ENCODE results near the gene CUL5. TPM values are rescaled to one million over a fixed set of nuclear protein-coding genes. Genes with fewer than 3 reads are reported as not detected.
A peak's percentile ranks its signal among the peaks of the same experiment; 100 is the strongest.

CUL5 gene
- polyA plus RNA-seq, 1 of the 3 experiments (the other 2 are of a cell fraction), result 8.0 TPM

- no peak for TF ChIP-seq RCOR1 (IDR thresholded peaks at IDR 0.05; ENCODE audit: low read length)
- no peak for TF ChIP-seq IRF3 (IDR thresholded peaks at IDR 0.05; ENCODE audit: low read depth, low read length)
- TF ChIP-seq YY1 (IDR thresholded peaks at IDR 0.05; ENCODE audit: low read depth), result no peak
- TF ChIP-seq PBX3 (IDR thresholded peaks at IDR 0.05), result no peak
- TF ChIP-seq FOXJ3 (CRISPR knock-in tag; IDR thresholded peaks at IDR 0.05), result no peak
- no peak for TF ChIP-seq CHD2 (IDR thresholded peaks at IDR 0.05; ENCODE audit: low read length, partially characterized antibody)
- no peak for TF ChIP-seq JUND (IDR thresholded peaks at IDR 0.05)
- TF ChIP-seq RAD21 (IDR thresholded peaks at IDR 0.05; ENCODE audit: low read length), result peak; percentile 20; the same call in 1 of the 2 replicates
- no peak for TF ChIP-seq GABPA (IDR thresholded peaks at IDR 0.05; ENCODE audit: low read depth)
- TF ChIP-seq USF2 (IDR thresholded peaks at IDR 0.05; ENCODE audit: borderline replicate concordance, low read depth, low read length), result no peak
- no peak for TF ChIP-seq GATA2 (CRISPR knock-in tag; IDR thresholded peaks at IDR 0.05)
- peak; percentile 43; the same call in 1 of the 2 replicates for TF ChIP-seq CTCF (IDR thresholded peaks at IDR 0.05)
- no peak for TF ChIP-seq TEAD4 (IDR thresholded peaks at IDR 0.05; ENCODE audit: borderline replicate concordance, insufficient read depth)
- no peak for TF ChIP-seq ELF1 (IDR thresholded peaks at IDR 0.05)
- no peaks in the 10 kb centered on the region for H3K27me3 ChIP-seq (ENCODE audit: insufficient read depth)
- H3F3A ChIP-seq (replicated peaks; ENCODE audit: insufficient read depth), result peaks cover 4% of the 10 kb centered on the region
- H3K36me3 ChIP-seq (replicated peaks in 1 of 2; ENCODE audit: control insufficient read depth in 1 of 2, insufficient read depth in 2 of 2, low read length in 1 of 2), result peaks cover 21 to 30% of the 10 kb centered on the region in 2 experiments
- no peak overlapping the region for H2AFZ ChIP-seq (ENCODE audit: low read depth)
- no peaks in the 10 kb centered on the region for H3K9me2 ChIP-seq
- no peak overlapping the region for H3K4me2 ChIP-seq
- ChIA-PET POLR2A (no interaction called here), CTCF (no interaction called here)
- no peak overlapping the region for H3K9ac ChIP-seq
- peak overlapping the region in 1 of 2 experiments; percentile 31; a peak in 1 of 4 replicates for H3K27ac ChIP-seq (ENCODE audit: low read depth in 2 of 2, low read length in 1 of 2)
- H4K20me1 ChIP-seq (ENCODE audit: insufficient read depth), result no peaks in the 10 kb centered on the region
- H3K79me2 ChIP-seq (ENCODE audit: insufficient read depth), result no peaks in the 10 kb centered on the region
- no peak overlapping the region for H3K4me3 ChIP-seq (ENCODE audit: low read depth in 2 of 2, low read length in 1 of 2)
- H3K9me3 ChIP-seq, result no peaks in the 10 kb centered on the region
- DNase-seq, result no peak
- H3K4me1 ChIP-seq (ENCODE audit: control insufficient read depth in 1 of 2, insufficient read depth in 2 of 2, low read depth in 1 of 2, low read length in 1 of 2), result no peaks in the 10 kb centered on the region; a peak in 1 of 4 replicates
- WGBS (ENCODE audit: low lambda C conversion rate), result 53% methylated on average over 2 of the region's 2 CpGs
Observed at GRCh38 chr11:108135845-108136544, 127.3 kb downstream of the CUL5 start.
